Measurements from ENCODE around the gene IRF1.
A peak's percentile ranks its signal among the peaks of the same experiment; 100 is the strongest.

Gene IRF1

GRCh38 chr5:132500244-132500930, 9.8 kb upstream of the IRF1 start:
- DNase-seq, result no peak

- no peak for DNase-seq
Observed at GRCh38 chr5:132499440-132500243, 9.1 kb upstream of the IRF1 start.

- no peak for DNase-seq
Observed at GRCh38 chr5:132498686-132499271, 8.2 kb upstream of the IRF1 start.

- no peak for DNase-seq
Observed at GRCh38 chr5:132498152-132498551, 7.6 kb upstream of the IRF1 start.

GRCh38 chr5:132497488-132497997, 7.0 kb upstream of the IRF1 start:
- DNase-seq, result no peak

GRCh38 chr5:132496631-132497487, 6.3 kb upstream of the IRF1 start:
- DNase-seq, result no peak

GRCh38 chr5:132496191-132496630, 5.6 kb upstream of the IRF1 start:
- DNase-seq, result peak; percentile 54

GRCh38 chr5:132495667-132496190, 5.2 kb upstream of the IRF1 start:
- no peak for DNase-seq

- DNase-seq, result no peak
Observed at GRCh38 chr5:132493821-132494220, 3.2 kb upstream of the IRF1 start.

GRCh38 chr5:132493241-132493640, 2.7 kb upstream of the IRF1 start:
- no peak for DNase-seq

GRCh38 chr5:132492386-132493125, 2.0 kb upstream of the IRF1 start:
- DNase-seq, result no peak

- DNase-seq, result no peak
Observed at GRCh38 chr5:132491368-132492364, 1.1 kb upstream of the IRF1 start.

- no peak for DNase-seq
Observed at GRCh38 chr5:132489871-132490483, 596 bp downstream of the IRF1 start.

GRCh38 chr5:132489051-132489770, 1.4 kb downstream of the IRF1 start:
- DNase-seq, result no peak

- no peak for DNase-seq
Observed at GRCh38 chr5:132488590-132488989, 2.0 kb downstream of the IRF1 start.

- DNase-seq, result no peak
Observed at GRCh38 chr5:132487841-132488555, 2.6 kb downstream of the IRF1 start.

- DNase-seq, result no peak
Observed at GRCh38 chr5:132487095-132487428, 3.5 kb downstream of the IRF1 start.

GRCh38 chr5:132486318-132487094, 4.1 kb downstream of the IRF1 start:
- DNase-seq, result no peak
